A549 treated with Hydrocortisone at 1 μM for 4 hours (cell line): ENCODE measurements around the gene ZNF550. TPM values are rescaled to one million over a fixed set of nuclear protein-coding genes. Genes with fewer than 3 reads are reported as not detected.

ENCODE experiments used
- total RNA-seq: library from RNA; stranded (reverse); fragments of 200-300 nt; extraction: Qiagen RNA extraction; gene quantifications from 5 replicates; pipeline ENCODE4 v1.2.3, GENCODE V29; 2022

Gene ZNF550
- total RNA-seq, result 2.1 to 4.0 TPM (median 3.6 TPM) in 5 replicates

DNA sequence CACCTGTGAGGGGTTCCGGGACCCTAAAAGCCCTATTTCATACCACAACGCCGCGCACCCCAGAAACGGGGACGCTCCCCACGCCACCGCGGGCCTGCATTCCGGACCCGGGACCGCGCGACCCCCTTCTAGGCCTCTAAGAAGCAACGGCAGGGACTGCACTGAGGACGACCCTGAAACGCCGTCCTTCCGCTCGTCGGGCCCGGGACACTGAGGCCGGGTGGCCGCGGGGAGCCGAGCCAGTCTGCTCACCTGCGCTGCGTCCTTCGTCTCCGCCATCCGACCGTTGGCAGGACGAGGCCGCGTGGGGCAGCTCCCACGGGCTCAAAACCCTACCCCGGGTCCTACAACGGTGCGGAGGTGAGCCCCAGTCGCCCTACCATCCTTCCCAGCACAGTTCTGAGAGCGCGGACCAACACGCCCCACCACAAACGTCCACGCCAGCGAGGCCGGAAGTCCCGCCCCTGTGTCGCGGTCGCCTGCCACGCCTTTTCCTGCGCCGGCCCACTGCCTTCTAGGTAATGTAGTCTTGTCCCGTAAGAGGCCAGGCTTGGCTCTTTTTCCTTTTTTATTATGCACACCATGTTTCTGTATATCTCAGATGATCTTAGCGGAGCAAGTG is at the start of gene ZNF550:
Gene ZNF550, minus strand, starts transcription at position 460 of the 622 bp plus-strand sequence. Its CDS starts 181 bp downstream, at position 279.

DNA sequence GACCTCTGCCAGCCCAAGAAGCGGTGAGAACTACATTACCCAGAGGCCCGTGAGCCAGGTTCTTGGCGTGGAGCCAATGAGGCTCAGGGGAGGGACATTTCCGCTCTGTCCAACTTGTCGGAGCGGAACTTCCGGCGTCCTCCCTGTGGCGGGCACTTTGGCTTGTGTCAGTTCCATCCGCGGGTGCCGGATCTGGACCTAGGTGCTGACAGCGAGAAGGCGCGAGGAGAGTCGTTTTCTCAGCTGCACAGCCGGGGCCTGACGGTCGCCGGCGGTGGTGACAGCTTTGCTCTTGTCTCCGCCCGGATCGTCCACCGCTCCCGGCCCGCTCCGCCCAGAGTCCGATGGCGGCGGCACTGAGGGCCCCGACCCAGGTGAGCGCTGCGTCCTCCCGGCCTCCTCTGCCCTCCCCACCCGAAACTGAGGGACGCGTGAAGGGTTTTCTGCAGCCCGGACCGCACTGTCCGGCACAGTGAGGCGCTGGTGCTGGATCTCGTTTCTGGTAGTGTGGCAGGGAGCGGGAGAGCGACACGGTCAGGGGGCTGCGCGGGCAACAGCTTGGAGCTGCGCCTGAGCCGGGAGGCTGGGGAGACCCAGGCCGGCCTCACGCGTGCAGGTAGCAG is 40.2 kb upstream of the ZNF550 start, which contains the start of gene ZNF530:
Gene ZNF530, plus strand, starts transcription at position 125 of the 623 bp plus-strand sequence. CDS start 4,461 bp downstream, outside the sequence.

DNA sequence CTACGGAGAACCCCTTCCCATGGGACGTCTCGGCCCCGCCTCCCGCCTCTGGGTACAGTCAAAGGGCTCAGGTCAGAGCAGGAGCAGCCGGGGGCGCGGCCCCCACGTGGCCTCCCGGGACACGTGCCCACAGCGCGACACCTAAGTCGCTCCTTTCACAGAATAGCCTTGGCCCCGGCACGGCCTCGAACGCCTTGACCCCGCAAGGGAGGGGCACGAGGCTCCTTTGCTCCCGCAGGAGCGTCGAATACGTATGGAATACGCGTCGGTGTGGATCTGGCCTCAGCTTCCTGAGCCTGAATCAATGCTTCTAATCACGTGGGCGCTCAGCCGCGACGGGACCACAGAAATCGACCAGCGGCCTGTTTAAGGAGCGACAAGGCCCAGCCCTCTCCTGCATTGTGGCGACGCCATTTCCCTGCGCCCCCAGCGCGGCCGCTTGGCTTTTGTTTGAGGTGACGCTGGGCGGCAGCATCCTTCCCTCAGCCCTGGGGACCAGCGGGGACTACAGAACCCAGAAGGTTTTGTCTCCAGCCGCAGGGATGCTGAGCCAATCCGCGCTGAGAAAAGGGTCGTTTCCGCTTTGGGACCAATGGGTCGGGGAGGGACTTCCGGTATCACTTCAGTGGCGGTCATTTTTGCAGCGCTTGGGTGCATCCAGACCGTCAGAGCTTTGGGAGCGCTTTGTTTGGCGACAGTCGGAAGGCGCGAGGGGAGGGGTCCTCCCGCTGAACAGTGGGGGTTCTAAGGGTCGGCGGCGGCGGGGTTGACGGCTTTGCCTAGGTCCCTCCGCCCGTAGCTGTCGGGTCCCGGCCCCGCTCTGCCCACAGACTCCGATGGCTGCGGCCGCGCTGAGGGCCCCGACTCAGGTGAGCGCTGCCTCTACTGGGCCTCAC is 24.1 kb upstream of the ZNF550 start, which contains the start of gene ZIK1:
Gene ZIK1, plus strand, starts transcription at position 625 of the 896 bp plus-strand sequence. Its CDS starts 212 bp downstream, at position 837.

DNA sequence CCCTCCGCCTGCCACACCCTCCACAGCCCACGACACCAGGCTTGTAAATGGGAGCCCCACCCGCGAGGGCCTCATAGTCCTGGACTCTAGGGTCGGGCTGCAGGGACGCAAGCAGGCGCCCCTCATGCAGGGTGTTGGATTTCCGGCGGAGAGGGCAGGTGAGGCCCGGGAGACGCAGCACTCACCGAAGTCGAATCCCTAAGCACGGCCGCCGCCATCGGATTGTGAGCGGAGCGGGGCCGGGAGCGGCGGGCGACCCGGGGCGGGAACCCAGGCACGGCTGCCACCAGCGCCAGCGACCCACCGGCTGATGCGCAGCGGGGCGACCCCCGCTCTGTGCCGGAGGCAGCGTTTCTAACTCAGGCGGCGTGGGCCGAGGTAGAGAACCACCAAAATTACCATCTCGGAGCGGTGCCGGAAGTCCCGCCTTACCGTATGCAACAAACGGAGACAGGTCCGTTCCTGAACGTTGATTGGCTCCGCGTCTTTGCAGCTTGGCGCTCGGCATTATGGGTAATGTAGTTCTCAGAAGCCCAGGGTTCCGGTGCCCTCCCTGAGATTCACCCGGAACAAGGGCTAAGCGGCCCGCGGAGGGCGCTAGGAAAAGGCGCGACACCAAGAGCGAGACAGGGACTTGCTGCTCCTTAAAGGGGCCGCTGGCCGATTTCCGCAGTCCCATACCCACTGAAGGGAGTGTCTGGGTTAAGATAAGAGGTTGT is 19.0 kb upstream of the ZNF550 start, which contains the start of gene ZNF416:
Gene ZNF416, minus strand, starts transcription at position 425 of the 719 bp plus-strand sequence. Its CDS starts 207 bp downstream, at position 218.

DNA sequence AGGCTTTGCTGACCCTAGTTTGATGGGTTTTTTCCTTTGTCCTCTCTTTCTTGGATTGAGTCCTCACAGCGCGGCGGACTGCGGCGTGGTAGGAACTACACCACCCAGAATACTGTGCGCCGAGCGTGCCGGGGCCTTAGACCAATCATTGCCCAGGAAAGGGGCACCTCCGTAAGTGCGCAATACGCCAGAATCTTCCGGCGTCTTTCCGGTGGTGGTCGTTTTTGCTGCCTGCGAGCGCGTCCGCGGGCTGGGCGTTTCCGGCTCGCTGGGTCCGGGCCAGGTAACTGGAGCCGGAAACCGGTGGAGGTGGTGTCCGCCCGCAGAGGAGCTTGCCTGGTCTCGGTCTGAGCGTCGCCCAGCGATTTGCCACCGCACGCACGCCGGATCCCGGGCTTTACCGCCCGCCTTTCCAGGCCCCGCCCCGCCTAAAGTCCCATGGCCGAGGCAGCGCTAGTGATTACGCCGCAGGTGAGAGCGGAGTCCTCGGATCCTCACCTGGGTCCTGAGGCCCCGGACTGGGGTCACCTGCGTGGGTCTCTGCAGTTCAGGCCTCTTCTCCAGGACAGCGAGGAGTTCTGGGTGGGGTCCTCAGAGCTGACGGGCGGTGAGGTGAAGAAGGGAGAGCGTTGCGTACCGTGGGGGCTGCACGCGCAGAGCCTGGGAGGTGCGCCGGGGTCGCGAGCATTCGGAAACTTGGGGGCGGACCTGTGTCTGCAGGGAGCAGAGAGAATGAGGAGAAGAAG is 32.4 kb downstream of the ZNF550 start, which contains the start of gene ZNF549:
Gene ZNF549, plus strand, starts transcription at position 221 of the 746 bp plus-strand sequence. Its CDS starts 218 bp downstream, at position 439.

DNA sequence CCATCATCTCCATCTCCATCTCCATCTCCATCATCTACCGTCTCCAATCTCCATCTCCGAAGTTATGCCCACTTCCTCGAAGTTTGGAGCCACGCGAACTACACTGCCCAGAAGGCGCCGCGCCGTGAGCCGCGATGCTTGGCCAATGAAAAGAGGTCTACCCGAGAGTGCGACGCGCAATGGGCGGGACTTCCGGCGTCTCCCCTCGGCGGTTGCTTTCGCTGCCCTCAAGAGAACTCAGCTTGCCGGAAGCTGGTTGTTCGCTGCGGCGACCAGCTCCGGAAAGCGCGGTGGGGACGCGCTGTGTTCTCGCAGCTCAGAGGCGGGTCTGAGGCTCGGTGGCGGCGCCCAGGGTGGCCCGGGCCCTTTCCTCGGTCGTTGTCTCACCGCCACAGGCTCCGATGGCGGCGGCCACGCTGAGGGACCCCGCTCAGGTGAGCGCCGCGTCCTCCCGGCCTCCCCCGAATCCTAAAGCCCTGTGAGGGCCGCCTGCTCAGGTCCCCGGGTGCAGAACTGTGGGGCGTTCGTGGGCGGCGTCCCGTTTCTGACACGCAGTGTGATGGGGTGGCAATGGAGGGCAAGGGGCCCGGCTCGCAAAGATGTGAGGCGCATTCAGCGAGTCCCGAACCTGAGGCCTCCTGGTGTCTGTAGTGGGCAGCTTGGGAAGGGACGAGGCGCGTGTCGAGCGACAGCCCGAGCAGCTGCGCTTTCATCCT is 59.8 kb downstream of the ZNF550 start, which contains the start of gene ZNF773:
Gene ZNF773, plus strand, starts transcription at position 259 of the 716 bp plus-strand sequence. Its CDS starts 143 bp downstream, at position 402.

GRCh38 chr19:57487477-57488298 is 72.0 kb downstream of the ZNF550 start, which contains the start of gene ZNF419:
TSS of gene ZNF419 (plus strand) at chr19:57487750. CDS start at chr19:57487951, 201 bp downstream.

Other genes with a start within 250 kb of the ZNF550 start
- gene ZNF543, start 239.4 kb downstream of the ZNF550 start, total RNA-seq, result 0.99 to 2.0 TPM (median 1.4 TPM) in 5 replicates
- 2.0 to 2.9 TPM (median 2.2 TPM) in 5 replicates for gene ZNF304, start 208.6 kb downstream of the ZNF550 start, total RNA-seq
- 11.8 to 16.4 TPM (median 15.0 TPM) in 5 replicates for gene TRAPPC2B, start 196.3 kb downstream of the ZNF550 start, total RNA-seq
- gene ZNF547, start 196.3 kb downstream of the ZNF550 start, total RNA-seq, result 1.0 to 2.5 TPM (median 1.4 TPM) in 5 replicates
- gene ZNF548, start 170.0 kb downstream of the ZNF550 start, total RNA-seq, result 3.2 to 5.6 TPM (median 4.0 TPM) in 5 replicates
- gene ZNF17, start 148.7 kb downstream of the ZNF550 start, total RNA-seq, result 4.2 to 7.7 TPM (median 5.6 TPM) in 5 replicates
- 12.6 to 16.4 TPM (median 15.3 TPM) in 5 replicates for gene ZNF749, start 124.5 kb downstream of the ZNF550 start, total RNA-seq
- gene VN1R1, start 102.7 kb downstream of the ZNF550 start, total RNA-seq, result 0.05 to 0.08 TPM (median 0.06 TPM) in 4 of 5 replicates, not detected in the other
- gene ZNF772, start 82.3 kb downstream of the ZNF550 start, total RNA-seq, result 1.0 to 2.9 TPM (median 1.4 TPM) in 5 replicates
- 6.1 to 7.8 TPM (median 6.5 TPM) in 5 replicates for gene ZNF419, start 72.1 kb downstream of the ZNF550 start, total RNA-seq
- gene ZNF773, start 59.9 kb downstream of the ZNF550 start, total RNA-seq, result 4.4 to 7.4 TPM (median 4.7 TPM) in 5 replicates
- 1.3 to 2.2 TPM (median 1.7 TPM) in 5 replicates for gene ZNF549, start 32.5 kb downstream of the ZNF550 start, total RNA-seq
- gene ZNF416, start 19.0 kb upstream of the ZNF550 start, total RNA-seq, result 3.6 to 4.9 TPM (median 4.5 TPM) in 5 replicates
- 0.03 TPM in 1 of 5 replicates, not detected in the others for gene ZIK1, start 24.3 kb upstream of the ZNF550 start, total RNA-seq
- gene ZNF530, start 40.0 kb upstream of the ZNF550 start, total RNA-seq, result 4.6 to 5.8 TPM (median 4.7 TPM) in 5 replicates
- 6.8 to 9.3 TPM (median 8.4 TPM) in 5 replicates for gene ZNF134, start 54.4 kb upstream of the ZNF550 start, total RNA-seq
- gene ZNF211, start 73.3 kb upstream of the ZNF550 start, total RNA-seq, result 5.0 to 7.6 TPM (median 5.9 TPM) in 5 replicates
- gene ZSCAN4, start 109.1 kb upstream of the ZNF550 start, total RNA-seq, result not detected in 5 replicates
- gene ZNF551, start 122.1 kb upstream of the ZNF550 start, total RNA-seq, result 4.3 to 6.1 TPM (median 5.5 TPM) in 5 replicates
- not detected in 5 replicates for gene ZNF154, start 149.3 kb upstream of the ZNF550 start, total RNA-seq
- 0.84 to 1.2 TPM (median 0.98 TPM) in 5 replicates for gene ZNF671, start 167.8 kb upstream of the ZNF550 start, total RNA-seq
- 4.3 to 6.3 TPM (median 5.8 TPM) in 5 replicates for gene ZNF776, start 187.0 kb upstream of the ZNF550 start, total RNA-seq
- 5.8 to 8.1 TPM (median 6.8 TPM) in 5 replicates for gene ZNF586, start 209.8 kb upstream of the ZNF550 start, total RNA-seq